Liver (tissue), 9 donors: ENCODE data around the gene GATB. TPM values are rescaled to one million over a fixed set of nuclear protein-coding genes. Genes with fewer than 3 reads are reported as not detected.

Experiments
- DNase-seq: peaks from one replicate; pipeline ENCODE4 v3.0.0-alpha.2; 2017; ENCODE audit warnings: low spot score
- H3K27ac ChIP-seq, 2 donors: one replicate each; pipeline ENCODE4 v1.7.0; 2013; ENCODE audit warnings: inconsistent platforms in 2 of 2, low read length in 2 of 2, control low read depth in 1 of 2, low read depth in 1 of 2, mild to moderate bottlenecking in 1 of 2
- H3K27me3 ChIP-seq, 4 donors: one replicate each; pipeline versions ENCODE4 v1.6.1 to v1.7.0; 2013; ENCODE audit warnings: low read length in 3 of 4, inconsistent platforms in 1 of 4, mild to moderate bottlenecking in 1 of 4, moderate library complexity in 1 of 4; ENCODE audit not compliant: control insufficient read depth in 4 of 4, insufficient read depth in 4 of 4
- H3K36me3 ChIP-seq, 4 donors: one replicate each; pipeline versions ENCODE4 v1.6.1 to v1.7.0; 2013; ENCODE audit warnings: low read length in 3 of 4, mild to moderate bottlenecking in 3 of 4, low read depth in 1 of 4, moderate library complexity in 1 of 4; ENCODE audit not compliant: control insufficient read depth in 4 of 4, insufficient read depth in 3 of 4
- H3K4me1 ChIP-seq, 4 donors: one replicate each; pipeline versions ENCODE4 v1.6.1 to v1.7.0; 2013; ENCODE audit warnings: low read length in 3 of 4, mild to moderate bottlenecking in 3 of 4, moderate library complexity in 1 of 4; ENCODE audit not compliant: control insufficient read depth in 4 of 4, insufficient read depth in 4 of 4
- H3K4me3 ChIP-seq, 3 donors: one replicate each; pipeline versions ENCODE4 v1.6.1 to v1.7.0; 2013; ENCODE audit warnings: low read length in 3 of 3, control low read depth in 1 of 3, low read depth in 1 of 3, mild to moderate bottlenecking in 1 of 3
- H3K9ac ChIP-seq, 2 donors: one replicate each; pipeline ENCODE4 v1.7.0; 2013; ENCODE audit warnings: low read length in 2 of 2, mild to moderate bottlenecking in 2 of 2, moderate library complexity in 2 of 2, control low read depth in 1 of 2, low read depth in 1 of 2
- H3K9me3 ChIP-seq, 4 donors: one replicate each; pipeline versions ENCODE4 v1.6.1 to v1.7.0; 2013; ENCODE audit warnings: low read length in 3 of 4; ENCODE audit not compliant: control insufficient read depth in 4 of 4
- ATF3 ChIP-seq: IDR thresholded peaks from 2 replicates; pipeline ENCODE4 v1.6.1; 2016; ENCODE audit warnings: antibody characterized with exemption
- CTCF ChIP-seq: fragments of 150-350 bp; IDR thresholded peaks from 2 replicates; pipeline ENCODE4 v1.5.1; 2017; ENCODE audit warnings: improper control_type of control experiment, low read depth, low read length; ENCODE audit not compliant: missing input control
- EGR1 ChIP-seq, 2 donors: IDR thresholded peaks; 2 replicates each; pipeline ENCODE4 v1.6.1; 2016 to 2018; ENCODE audit warnings: antibody characterized with exemption in 2 of 2, low read depth in 2 of 2
- FOXA1 ChIP-seq: IDR thresholded peaks from 2 replicates; pipeline ENCODE4 v1.6.1; 2016; ENCODE audit warnings: antibody characterized with exemption
- FOXA2 ChIP-seq: IDR thresholded peaks from 2 replicates; pipeline ENCODE4 v1.6.1; 2016; ENCODE audit warnings: antibody characterized with exemption
- GABPA ChIP-seq, 2 donors: IDR thresholded peaks in 1 of 2; conservative IDR thresholded peaks in 1 of 2; 2 replicates each; pipeline ENCODE4 v1.6.1; 2016; ENCODE audit warnings: antibody characterized with exemption in 2 of 2, mild to moderate bottlenecking in 1 of 2, moderate library complexity in 1 of 2
- HNF4A ChIP-seq, 2 donors: conservative IDR thresholded peaks; 2 replicates each; pipeline ENCODE4 v1.6.1; 2016; ENCODE audit warnings: antibody characterized with exemption in 2 of 2, mild to moderate bottlenecking in 2 of 2
- HNF4G ChIP-seq: IDR thresholded peaks from 2 replicates; pipeline ENCODE4 v1.6.1; 2016; ENCODE audit warnings: antibody characterized with exemption
- JUND ChIP-seq, 2 donors: IDR thresholded peaks; 2 replicates each; pipeline ENCODE4 v1.6.1; 2016; ENCODE audit warnings: antibody characterized with exemption in 2 of 2
- MAX ChIP-seq: IDR thresholded peaks from 2 replicates; pipeline ENCODE4 v1.6.1; 2016; ENCODE audit warnings: antibody characterized with exemption
- NR2F2 ChIP-seq: IDR thresholded peaks from 2 replicates; pipeline ENCODE4 v1.6.1; 2016; ENCODE audit warnings: antibody characterized with exemption
- RAD21 ChIP-seq, 2 donors: IDR thresholded peaks; 2 replicates each; pipeline ENCODE4 v1.6.1; 2016; ENCODE audit warnings: antibody characterized with exemption in 2 of 2, mild to moderate bottlenecking in 2 of 2
- REST ChIP-seq: IDR thresholded peaks from 2 replicates; pipeline ENCODE4 v1.6.1; 2016; ENCODE audit warnings: antibody characterized with exemption, mild to moderate bottlenecking
- RXRA ChIP-seq, 2 donors: IDR thresholded peaks; 2 replicates each; pipeline ENCODE4 v1.6.1; 2017 to 2018; ENCODE audit warnings: antibody characterized with exemption in 2 of 2, mild to moderate bottlenecking in 1 of 2
- SP1 ChIP-seq: IDR thresholded peaks from 2 replicates; pipeline ENCODE4 v1.6.1; 2018; ENCODE audit warnings: antibody characterized with exemption, mild to moderate bottlenecking
- TAF1 ChIP-seq: conservative IDR thresholded peaks from 2 replicates; pipeline ENCODE4 v1.6.1; 2016; ENCODE audit warnings: antibody characterized with exemption, mild to moderate bottlenecking
- YY1 ChIP-seq: IDR thresholded peaks from 2 replicates; pipeline ENCODE4 v1.6.1; 2016; ENCODE audit warnings: antibody characterized with exemption, mild to moderate bottlenecking
- ZBTB33 ChIP-seq: IDR thresholded peaks from 2 replicates; pipeline ENCODE4 v1.6.1; 2016; ENCODE audit warnings: antibody characterized with exemption
- WGBS: extraction: QIAGEN DNeasy Blood & Tissue Kit; methylation state at CpG from one replicate; pipeline ENCODE4 v1.1.7; 2013; 5-methylcytosine and 5-hydroxymethylcytosine counted together
- polyA plus RNA-seq, 2 donors: library from polyadenylated mRNA; stranded (reverse) in 1 of 2; unstranded in 1 of 2; fragments of 200-250 nt in 1 of 2; fragments of >200 nt in 1 of 2; fragmentation: Nextera tagmentation in 1 of 2; extraction: Ambion mirVana in 1 of 2; gene quantifications; one replicate each; pipeline versions ENCODE4 v1.2.1 to v1.2.3, GENCODE V29; 2013 to 2015
- total RNA-seq, 2 donors: library from RNA; depleted of rRNA; stranded (reverse); fragments of >200 nt; gene quantifications; one replicate each; pipeline ENCODE4 v1.2.3, GENCODE V29; 2014
- donor health status: healthy.
- donor health status: healthy.
- donor health status: healthy.
- donor health status: healthy.
- donor health status: healthy.

The GATB gene
- total and polyA plus RNA-seq, 4 donors, result 10.4 to 17.3 (median 12.5) TPM

DNA sequence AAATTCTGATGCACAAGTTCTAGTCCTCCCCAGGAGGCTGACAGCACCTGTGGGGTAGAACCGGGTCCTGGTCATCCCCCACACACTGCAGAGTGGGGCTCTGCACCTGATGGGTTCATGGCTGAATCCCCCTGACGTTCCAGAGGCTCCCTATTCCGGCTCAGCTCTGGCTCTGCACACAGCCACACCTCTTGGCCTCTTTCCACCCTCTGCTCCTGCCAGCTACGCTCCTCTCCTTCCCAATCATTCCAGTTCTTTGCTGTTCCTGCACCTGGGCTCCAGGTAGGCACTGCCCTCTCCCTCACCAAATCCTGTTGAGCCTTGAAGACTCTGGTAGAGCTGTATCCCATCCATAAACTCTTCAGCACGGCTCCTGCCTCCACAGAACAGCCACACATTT is 75.5 kb downstream of the GATB start:
- TF ChIP-seq RAD21 (IDR thresholded peaks at IDR 0.05) (no peak), ZBTB33 (no peak), CTCF (no peak), FOXA2 (no peak), HNF4A (conservative IDR thresholded peaks at IDR 0.05) (no peak), FOXA1 (no peak), GABPA (IDR thresholded peaks at IDR 0.05 in 1 of 2, conservative IDR thresholded peaks at IDR 0.05 in 1 of 2) (no peak), TAF1 (no peak), SP1 (no peak), HNF4G (no peak), NR2F2 (no peak), MAX (no peak)
- 88% methylated on average over 5 of the region's 5 CpGs for WGBS
- H3K9me3 ChIP-seq, result no peaks in the 10 kb centered on the region
- no peak overlapping the region for H3K4me3 ChIP-seq
- H3K27me3 ChIP-seq, result no peaks in the 10 kb centered on the region
- H3K4me1 ChIP-seq, result no peaks in the 10 kb centered on the region
- peaks cover 2 to 10% (median 4%) of the 10 kb centered on the region in 4 donors for H3K36me3 ChIP-seq
- no peak overlapping the region for H3K9ac ChIP-seq
- DNase-seq, result no peak
- no peak overlapping the region for H3K27ac ChIP-seq

- WGBS, result 96% methylated on average over 4 of the region's 4 CpGs
- no peaks in the 10 kb centered on the region for H3K9me3 ChIP-seq
- no peak overlapping the region for H3K27ac ChIP-seq
- no peak overlapping the region for H3K9ac ChIP-seq
- TF ChIP-seq RXRA (IDR thresholded peaks at IDR 0.05) (no peak), JUND (IDR thresholded peaks at IDR 0.05) (no peak), FOXA2 (no peak), EGR1 (IDR thresholded peaks at IDR 0.05; ENCODE audit: low read depth in 2 of 2) (no peak), REST (no peak), ATF3 (no peak), FOXA1 (no peak), RAD21 (IDR thresholded peaks at IDR 0.05) (no peak), ZBTB33 (no peak), MAX (no peak), YY1 (no peak), HNF4G (no peak), CTCF (no peak), TAF1 (no peak), GABPA (IDR thresholded peaks at IDR 0.05 in 1 of 2, conservative IDR thresholded peaks at IDR 0.05 in 1 of 2) (no peak), SP1 (no peak)
- no peaks in the 10 kb centered on the region for H3K27me3 ChIP-seq
- no peak for DNase-seq
- no peak overlapping the region for H3K4me3 ChIP-seq
- H3K4me1 ChIP-seq, result no peaks in the 10 kb centered on the region
- H3K36me3 ChIP-seq, result peaks cover 0 to 6% (median under 1%) of the 10 kb centered on the region in 4 donors
Measured at GRCh38 chr4:151681085-151681484, 79.7 kb downstream of the GATB start.
